ENCODE measurements around the gene KIRREL3.

- no peak for TF ChIP-seq YY1 (IDR thresholded peaks at IDR 0.05; ENCODE audit: insufficient read depth, insufficient read length)
- TF ChIP-seq ZNF274 (IDR thresholded peaks at IDR 0.05; ENCODE audit: low read depth, low read length) = no peak
Measured at GRCh38 chr11:126426820-126427749, 573.5 kb downstream of the KIRREL3 start.

Data from NT2/D1 (cell line).